Liver (tissue), 9 donors: ENCODE data around the gene ST7. TPM values are rescaled to one million over a fixed set of nuclear protein-coding genes. Genes with fewer than 3 reads are reported as not detected.

ENCODE experiments used
- DNase-seq: peaks from one replicate; pipeline ENCODE4 v3.0.0-alpha.2; 2017; ENCODE audit warnings: low spot score
- H3K27ac ChIP-seq, 2 donors: one replicate each; pipeline ENCODE4 v1.7.0; 2013; ENCODE audit warnings: inconsistent platforms in 2 of 2, low read length in 2 of 2, control low read depth in 1 of 2, low read depth in 1 of 2, mild to moderate bottlenecking in 1 of 2
- H3K27me3 ChIP-seq, 4 donors: one replicate each; pipeline versions ENCODE4 v1.6.1 to v1.7.0; 2013; ENCODE audit warnings: low read length in 3 of 4, inconsistent platforms in 1 of 4, mild to moderate bottlenecking in 1 of 4, moderate library complexity in 1 of 4; ENCODE audit not compliant: control insufficient read depth in 4 of 4, insufficient read depth in 4 of 4
- H3K36me3 ChIP-seq, 4 donors: one replicate each; pipeline versions ENCODE4 v1.6.1 to v1.7.0; 2013; ENCODE audit warnings: low read length in 3 of 4, mild to moderate bottlenecking in 3 of 4, low read depth in 1 of 4, moderate library complexity in 1 of 4; ENCODE audit not compliant: control insufficient read depth in 4 of 4, insufficient read depth in 3 of 4
- H3K4me1 ChIP-seq, 4 donors: one replicate each; pipeline versions ENCODE4 v1.6.1 to v1.7.0; 2013; ENCODE audit warnings: low read length in 3 of 4, mild to moderate bottlenecking in 3 of 4, moderate library complexity in 1 of 4; ENCODE audit not compliant: control insufficient read depth in 4 of 4, insufficient read depth in 4 of 4
- H3K4me3 ChIP-seq, 3 donors: one replicate each; pipeline versions ENCODE4 v1.6.1 to v1.7.0; 2013; ENCODE audit warnings: low read length in 3 of 3, control low read depth in 1 of 3, low read depth in 1 of 3, mild to moderate bottlenecking in 1 of 3
- H3K9ac ChIP-seq, 2 donors: one replicate each; pipeline ENCODE4 v1.7.0; 2013; ENCODE audit warnings: low read length in 2 of 2, mild to moderate bottlenecking in 2 of 2, moderate library complexity in 2 of 2, control low read depth in 1 of 2, low read depth in 1 of 2
- H3K9me3 ChIP-seq, 4 donors: one replicate each; pipeline versions ENCODE4 v1.6.1 to v1.7.0; 2013; ENCODE audit warnings: low read length in 3 of 4; ENCODE audit not compliant: control insufficient read depth in 4 of 4
- EGR1 ChIP-seq, 2 donors: IDR thresholded peaks; 2 replicates each; pipeline ENCODE4 v1.6.1; 2016 to 2018; ENCODE audit warnings: antibody characterized with exemption in 2 of 2, low read depth in 2 of 2
- FOXA1 ChIP-seq: IDR thresholded peaks from 2 replicates; pipeline ENCODE4 v1.6.1; 2016; ENCODE audit warnings: antibody characterized with exemption
- FOXA2 ChIP-seq: IDR thresholded peaks from 2 replicates; pipeline ENCODE4 v1.6.1; 2016; ENCODE audit warnings: antibody characterized with exemption
- GABPA ChIP-seq, 2 donors: IDR thresholded peaks in 1 of 2; conservative IDR thresholded peaks in 1 of 2; 2 replicates each; pipeline ENCODE4 v1.6.1; 2016; ENCODE audit warnings: antibody characterized with exemption in 2 of 2, mild to moderate bottlenecking in 1 of 2, moderate library complexity in 1 of 2
- HNF4A ChIP-seq, 2 donors: conservative IDR thresholded peaks; 2 replicates each; pipeline ENCODE4 v1.6.1; 2016; ENCODE audit warnings: antibody characterized with exemption in 2 of 2, mild to moderate bottlenecking in 2 of 2
- HNF4G ChIP-seq: IDR thresholded peaks from 2 replicates; pipeline ENCODE4 v1.6.1; 2016; ENCODE audit warnings: antibody characterized with exemption
- JUND ChIP-seq, 2 donors: IDR thresholded peaks; 2 replicates each; pipeline ENCODE4 v1.6.1; 2016; ENCODE audit warnings: antibody characterized with exemption in 2 of 2
- NR2F2 ChIP-seq: IDR thresholded peaks from 2 replicates; pipeline ENCODE4 v1.6.1; 2016; ENCODE audit warnings: antibody characterized with exemption
- RAD21 ChIP-seq, 2 donors: IDR thresholded peaks; 2 replicates each; pipeline ENCODE4 v1.6.1; 2016; ENCODE audit warnings: antibody characterized with exemption in 2 of 2, mild to moderate bottlenecking in 2 of 2
- REST ChIP-seq: IDR thresholded peaks from 2 replicates; pipeline ENCODE4 v1.6.1; 2016; ENCODE audit warnings: antibody characterized with exemption, mild to moderate bottlenecking
- RXRA ChIP-seq, 2 donors: IDR thresholded peaks; 2 replicates each; pipeline ENCODE4 v1.6.1; 2017 to 2018; ENCODE audit warnings: antibody characterized with exemption in 2 of 2, mild to moderate bottlenecking in 1 of 2
- SP1 ChIP-seq: IDR thresholded peaks from 2 replicates; pipeline ENCODE4 v1.6.1; 2018; ENCODE audit warnings: antibody characterized with exemption, mild to moderate bottlenecking
- TAF1 ChIP-seq: conservative IDR thresholded peaks from 2 replicates; pipeline ENCODE4 v1.6.1; 2016; ENCODE audit warnings: antibody characterized with exemption, mild to moderate bottlenecking
- YY1 ChIP-seq: IDR thresholded peaks from 2 replicates; pipeline ENCODE4 v1.6.1; 2016; ENCODE audit warnings: antibody characterized with exemption, mild to moderate bottlenecking
- ZBTB33 ChIP-seq: IDR thresholded peaks from 2 replicates; pipeline ENCODE4 v1.6.1; 2016; ENCODE audit warnings: antibody characterized with exemption
- WGBS: extraction: QIAGEN DNeasy Blood & Tissue Kit; methylation state at CpG from one replicate; pipeline ENCODE4 v1.1.7; 2013; 5-methylcytosine and 5-hydroxymethylcytosine counted together
- polyA plus RNA-seq, 2 donors: library from polyadenylated mRNA; stranded (reverse) in 1 of 2; unstranded in 1 of 2; fragments of 200-250 nt in 1 of 2; fragments of >200 nt in 1 of 2; fragmentation: Nextera tagmentation in 1 of 2; extraction: Ambion mirVana in 1 of 2; gene quantifications; one replicate each; pipeline versions ENCODE4 v1.2.1 to v1.2.3, GENCODE V29; 2013 to 2015
- total RNA-seq, 2 donors: library from RNA; depleted of rRNA; stranded (reverse); fragments of >200 nt; gene quantifications; one replicate each; pipeline ENCODE4 v1.2.3, GENCODE V29; 2014
- TF ChIP-seq, protein P1 (sequence below): IDR thresholded peaks from 2 replicates; pipeline ENCODE4 v1.6.1; 2016; ENCODE audit warnings: antibody characterized with exemption
- TF ChIP-seq, protein P2 (sequence below): fragments of 150-350 bp; IDR thresholded peaks from 2 replicates; pipeline ENCODE4 v1.5.1; 2017; ENCODE audit warnings: improper control_type of control experiment, low read depth, low read length; ENCODE audit not compliant: missing input control
- TF ChIP-seq, protein P3 (sequence below): IDR thresholded peaks from 2 replicates; pipeline ENCODE4 v1.6.1; 2016; ENCODE audit warnings: antibody characterized with exemption
- donor health status: healthy.
- donor health status: healthy.
- donor health status: healthy.
- donor health status: healthy.
- donor health status: healthy.

The ST7 gene
- total and polyA plus RNA-seq, 4 donors: 13.5 to 30.7 (median 22.6) TPM

GRCh38 chr7:117088623-117089194 is 135.4 kb downstream of the ST7 start (continued):
- TF ChIP-seq GABPA (IDR thresholded peaks at IDR 0.05 in 1 of 2, conservative IDR thresholded peaks at IDR 0.05 in 1 of 2): no peak
- TF ChIP-seq HNF4A (conservative IDR thresholded peaks at IDR 0.05): no peak
- TF ChIP-seq, protein P1, sequence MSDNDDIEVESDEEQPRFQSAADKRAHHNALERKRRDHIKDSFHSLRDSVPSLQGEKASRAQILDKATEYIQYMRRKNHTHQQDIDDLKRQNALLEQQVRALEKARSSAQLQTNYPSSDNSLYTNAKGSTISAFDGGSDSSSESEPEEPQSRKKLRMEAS: no peak
- no peak for TF ChIP-seq HNF4G
- TF ChIP-seq, protein P2, sequence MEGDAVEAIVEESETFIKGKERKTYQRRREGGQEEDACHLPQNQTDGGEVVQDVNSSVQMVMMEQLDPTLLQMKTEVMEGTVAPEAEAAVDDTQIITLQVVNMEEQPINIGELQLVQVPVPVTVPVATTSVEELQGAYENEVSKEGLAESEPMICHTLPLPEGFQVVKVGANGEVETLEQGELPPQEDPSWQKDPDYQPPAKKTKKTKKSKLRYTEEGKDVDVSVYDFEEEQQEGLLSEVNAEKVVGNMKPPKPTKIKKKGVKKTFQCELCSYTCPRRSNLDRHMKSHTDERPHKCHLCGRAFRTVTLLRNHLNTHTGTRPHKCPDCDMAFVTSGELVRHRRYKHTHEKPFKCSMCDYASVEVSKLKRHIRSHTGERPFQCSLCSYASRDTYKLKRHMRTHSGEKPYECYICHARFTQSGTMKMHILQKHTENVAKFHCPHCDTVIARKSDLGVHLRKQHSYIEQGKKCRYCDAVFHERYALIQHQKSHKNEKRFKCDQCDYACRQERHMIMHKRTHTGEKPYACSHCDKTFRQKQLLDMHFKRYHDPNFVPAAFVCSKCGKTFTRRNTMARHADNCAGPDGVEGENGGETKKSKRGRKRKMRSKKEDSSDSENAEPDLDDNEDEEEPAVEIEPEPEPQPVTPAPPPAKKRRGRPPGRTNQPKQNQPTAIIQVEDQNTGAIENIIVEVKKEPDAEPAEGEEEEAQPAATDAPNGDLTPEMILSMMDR: no peak
- no peak for TF ChIP-seq RAD21 (IDR thresholded peaks at IDR 0.05)
- no peak for TF ChIP-seq FOXA2

- 90% methylated on average over 5 of the region's 5 CpGs for WGBS
- no peak for DNase-seq
- Histone ChIP-seq H3K27me3 (no peaks in the 10 kb centered on the region), H3K9me3 (no peaks in the 10 kb centered on the region), H3K4me1 (peaks cover 0 to 2% (median 0%) of the 10 kb centered on the region in 4 donors), H3K9ac (no peak overlapping the region), H3K4me3 (no peak overlapping the region), H3K27ac (no peak overlapping the region), H3K36me3 (no peaks in the 10 kb centered on the region)
- TF ChIP-seq ZBTB33 (no peak), RAD21 (IDR thresholded peaks at IDR 0.05) (no peak), GABPA (IDR thresholded peaks at IDR 0.05 in 1 of 2, conservative IDR thresholded peaks at IDR 0.05 in 1 of 2) (no peak), FOXA2 (no peak), NR2F2 (no peak), FOXA1 (no peak), SP1 (no peak), HNF4G (no peak), REST (no peak), JUND (IDR thresholded peaks at IDR 0.05) (no peak), EGR1 (IDR thresholded peaks at IDR 0.05; ENCODE audit: low read depth in 2 of 2) (no peak), HNF4A (conservative IDR thresholded peaks at IDR 0.05) (no peak), RXRA (IDR thresholded peaks at IDR 0.05) (no peak), TAF1 (no peak), YY1 (no peak)
- TF ChIP-seq, protein P3, sequence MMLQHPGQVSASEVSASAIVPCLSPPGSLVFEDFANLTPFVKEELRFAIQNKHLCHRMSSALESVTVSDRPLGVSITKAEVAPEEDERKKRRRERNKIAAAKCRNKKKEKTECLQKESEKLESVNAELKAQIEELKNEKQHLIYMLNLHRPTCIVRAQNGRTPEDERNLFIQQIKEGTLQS: no peak
- TF ChIP-seq, protein P2: no peak
- TF ChIP-seq, protein P1: no peak
Measured at GRCh38 chr7:117090791-117091190, 137.5 kb downstream of the ST7 start.
